ENCODE results near the gene MCEE.
"Not testable (repeated sequence)": the region's sequence is repeated elsewhere in the genome, so short reads cannot be mapped to it uniquely, and the experiment has no call there.

MCEE gene

DNA sequence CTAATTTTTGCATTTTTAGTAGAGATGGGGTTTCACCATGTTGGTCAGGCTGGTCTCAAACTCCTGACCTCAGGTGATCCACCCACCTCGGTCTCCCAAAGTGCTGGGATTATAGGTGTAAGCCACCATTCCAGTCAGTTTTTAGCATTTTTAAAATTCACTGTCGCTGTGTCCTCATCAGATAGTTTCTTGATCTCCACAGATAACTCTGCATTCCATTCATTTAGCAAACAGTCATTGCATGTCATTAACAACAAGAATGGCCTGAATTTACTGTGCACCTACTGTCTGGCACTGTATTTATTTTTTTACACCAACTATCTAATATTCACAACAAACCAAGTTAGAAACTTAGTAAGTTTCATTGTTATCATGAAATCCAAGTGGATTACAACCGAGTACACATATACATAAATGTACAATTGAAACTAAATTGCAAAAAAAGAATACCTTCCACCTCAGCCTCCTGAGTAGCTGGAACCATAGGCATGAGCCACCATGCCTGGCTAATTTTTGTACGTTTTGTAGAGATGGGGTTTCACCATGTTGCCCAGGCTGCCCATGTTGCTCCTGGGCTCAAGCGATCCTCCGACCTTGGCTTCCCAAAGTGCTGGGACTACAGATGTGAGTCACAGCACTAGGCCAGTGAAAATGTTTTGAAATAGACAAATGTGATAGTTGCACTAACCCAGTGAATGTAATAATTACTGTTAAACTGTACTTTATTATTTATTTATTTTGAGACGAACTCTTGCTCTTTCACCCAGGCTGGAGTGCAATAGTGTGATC lies 4.3 kb downstream of the MCEE start:
- no peak for DNase-seq

DNA sequence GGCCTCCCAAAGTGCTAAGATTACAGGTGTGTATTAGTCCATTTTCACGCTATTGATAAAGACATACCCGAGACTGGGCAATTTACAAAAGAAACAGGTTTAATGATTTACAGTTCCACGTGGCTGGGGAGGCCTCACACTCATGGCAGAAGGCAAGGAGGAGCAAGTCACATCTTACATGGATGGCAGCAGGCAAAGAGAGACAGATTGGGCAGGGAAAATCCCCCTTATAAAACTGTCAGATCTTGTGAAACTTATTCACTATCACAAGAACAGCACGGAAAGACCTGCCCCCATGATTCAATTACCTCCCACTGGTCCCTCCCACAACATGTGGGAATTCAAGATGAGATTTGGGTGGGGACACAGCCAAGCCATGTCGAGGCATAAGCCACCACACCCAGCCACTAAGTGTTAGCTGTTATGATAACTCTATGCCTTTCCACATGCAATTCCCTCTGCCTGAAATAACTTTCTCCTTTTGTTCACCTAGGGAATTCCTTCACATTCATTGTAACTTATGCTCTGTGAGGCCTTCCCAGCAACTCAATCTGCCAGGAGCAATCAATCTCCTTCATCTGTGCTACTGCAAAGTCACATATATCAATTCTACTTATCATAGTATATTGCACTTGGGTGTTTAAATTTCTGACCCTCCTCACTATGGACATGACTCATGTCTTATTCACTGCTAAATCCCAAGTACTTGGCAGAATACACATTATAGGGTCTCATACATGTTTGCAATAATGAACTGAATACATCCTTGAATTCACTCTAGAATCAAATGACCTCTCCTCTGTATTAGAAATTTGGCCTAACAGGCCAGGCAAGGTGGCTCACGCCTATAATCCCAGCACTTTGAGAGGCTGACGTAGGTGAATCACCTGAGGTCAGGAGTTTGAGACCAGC lies 7.4 kb downstream of the MCEE start:
- peak; percentile 24 for DNase-seq

DNA sequence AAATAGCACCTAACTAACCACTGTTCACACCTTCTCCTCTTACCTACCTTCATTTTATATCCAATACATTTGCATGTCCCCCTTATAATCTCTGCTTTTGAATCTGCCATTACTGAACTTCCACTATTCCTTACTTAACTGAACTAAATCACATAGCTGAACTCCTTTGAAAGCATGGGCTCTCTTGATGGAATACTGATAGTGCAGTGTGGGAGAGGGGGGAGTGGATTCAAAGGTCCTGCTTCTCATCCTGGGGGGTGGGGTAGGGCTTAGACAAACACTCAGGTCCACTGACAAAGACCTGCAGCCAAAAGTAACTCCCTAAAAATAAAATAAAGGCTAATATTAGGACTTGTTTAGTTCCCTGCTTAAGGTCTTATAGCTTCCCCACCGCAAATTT lies 8.6 kb downstream of the MCEE start:
- DNase-seq: no peak

DNA sequence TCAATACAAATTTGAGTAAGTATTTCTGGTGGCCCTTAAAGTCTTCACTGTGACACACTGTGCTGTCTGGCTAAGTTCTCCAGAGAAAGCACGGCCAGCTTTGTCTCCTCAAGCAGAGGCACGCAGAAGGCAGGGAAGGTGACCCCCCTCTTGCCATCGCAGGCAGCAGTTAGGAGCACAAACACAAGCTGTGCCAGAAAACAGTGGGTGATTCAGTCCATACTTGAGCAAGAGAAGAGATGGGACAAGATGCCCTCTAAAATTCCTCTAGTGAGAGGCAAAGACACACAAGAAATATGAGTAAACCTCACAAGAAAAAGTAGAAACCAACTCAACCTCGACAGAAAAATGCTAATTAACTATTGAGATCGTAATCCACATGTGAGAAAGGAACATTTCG lies 9.8 kb downstream of the MCEE start:
- DNase-seq: no peak

DNA sequence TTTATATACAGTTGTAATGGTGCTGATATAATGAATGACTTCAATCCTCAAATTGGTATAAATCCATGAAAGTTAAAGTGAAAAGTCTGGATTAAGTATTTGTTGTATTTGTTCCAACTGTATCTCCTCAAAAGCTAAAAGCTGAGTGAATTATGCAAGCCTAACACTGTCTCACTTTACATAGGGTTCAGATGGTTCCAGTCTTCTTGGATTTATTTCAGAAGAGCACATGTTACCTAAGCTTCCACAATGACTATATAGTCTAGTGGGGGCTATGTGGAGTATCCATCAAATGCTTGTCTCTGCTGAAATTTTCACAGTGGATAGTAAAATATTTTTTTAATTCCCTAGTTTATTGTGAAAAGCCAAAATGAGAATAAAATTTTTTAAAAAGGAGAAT lies 13.0 kb downstream of the MCEE start:
- DNase-seq: no peak

DNA sequence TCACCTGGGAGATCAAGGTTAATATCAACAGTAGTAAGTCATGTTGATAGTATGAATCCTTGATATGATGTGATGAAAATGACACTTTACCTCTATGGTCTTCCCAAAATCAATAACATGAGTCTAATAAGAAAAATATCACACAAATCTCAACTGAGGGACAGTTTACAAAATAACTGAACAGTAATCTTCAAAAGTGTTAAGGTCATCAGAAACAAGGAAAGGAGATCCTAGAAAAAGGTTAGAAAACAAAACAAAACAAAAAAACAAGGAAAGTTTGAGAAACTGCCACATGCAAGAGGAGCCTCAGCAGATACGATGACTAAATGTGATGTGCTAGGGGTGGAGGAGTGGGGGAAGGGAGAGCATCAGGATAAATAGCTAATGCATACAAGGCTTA lies 16.2 kb downstream of the MCEE start:
- no peak for DNase-seq

DNA sequence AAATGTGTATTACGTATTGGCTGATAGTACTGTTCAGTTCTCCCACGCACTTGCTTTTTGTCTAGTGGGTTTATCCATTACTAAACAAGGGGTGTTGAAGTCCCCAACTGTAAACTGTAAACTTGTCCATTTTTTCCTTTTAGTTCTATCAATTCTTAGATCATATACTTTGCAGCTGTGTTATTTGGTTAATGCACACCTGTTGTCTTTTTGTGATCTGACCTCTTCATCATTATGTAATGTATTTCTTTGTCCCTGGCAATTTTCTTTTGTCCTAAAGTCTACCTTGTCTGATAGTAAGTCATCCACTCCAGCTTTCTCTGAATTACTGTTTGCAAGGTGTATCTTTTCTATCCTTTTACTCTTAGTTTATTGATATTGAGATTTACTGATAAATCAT lies 21.9 kb downstream of the MCEE start:
- no peak for DNase-seq

DNA sequence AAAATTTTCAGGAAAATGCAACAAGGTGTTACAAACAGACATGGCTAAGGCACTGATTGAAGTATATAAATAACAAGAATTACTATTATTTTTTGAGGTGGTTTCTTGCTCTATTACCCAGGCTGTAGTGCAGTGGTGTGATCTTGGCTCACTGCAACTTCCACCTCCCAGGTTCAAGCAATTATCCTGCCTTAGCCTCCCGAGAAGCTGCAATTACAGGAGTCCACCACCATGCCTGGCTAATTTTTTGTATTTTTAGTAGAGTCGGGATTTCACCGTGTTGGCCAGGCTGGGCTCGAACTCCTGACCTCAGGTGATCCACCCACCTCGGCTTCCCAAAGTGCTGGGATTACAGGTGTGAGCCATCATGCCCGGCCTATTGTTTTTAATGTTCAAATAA lies 23.6 kb downstream of the MCEE start:
- DNase-seq: not testable (repeated sequence)

DNA sequence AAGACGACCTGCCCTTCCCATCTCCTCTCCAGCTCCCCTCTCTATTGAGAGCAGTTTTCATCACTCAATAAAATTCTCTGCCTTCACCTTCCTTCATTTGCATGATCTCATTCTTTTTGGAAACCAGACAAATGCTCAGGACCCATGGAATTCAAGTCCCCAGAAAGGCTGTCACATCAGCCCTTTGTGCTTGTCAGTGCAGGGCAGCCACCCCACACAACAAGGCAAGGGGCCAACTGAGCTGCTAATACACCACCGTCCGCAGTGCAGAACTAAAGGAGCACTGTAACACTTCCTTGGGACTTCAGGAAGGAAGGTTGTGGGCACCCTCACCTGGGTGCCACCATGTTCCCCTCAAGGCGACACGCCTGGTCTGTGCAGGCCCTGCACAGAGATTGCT lies 26.2 kb downstream of the MCEE start:
- DNase-seq: no peak

DNA sequence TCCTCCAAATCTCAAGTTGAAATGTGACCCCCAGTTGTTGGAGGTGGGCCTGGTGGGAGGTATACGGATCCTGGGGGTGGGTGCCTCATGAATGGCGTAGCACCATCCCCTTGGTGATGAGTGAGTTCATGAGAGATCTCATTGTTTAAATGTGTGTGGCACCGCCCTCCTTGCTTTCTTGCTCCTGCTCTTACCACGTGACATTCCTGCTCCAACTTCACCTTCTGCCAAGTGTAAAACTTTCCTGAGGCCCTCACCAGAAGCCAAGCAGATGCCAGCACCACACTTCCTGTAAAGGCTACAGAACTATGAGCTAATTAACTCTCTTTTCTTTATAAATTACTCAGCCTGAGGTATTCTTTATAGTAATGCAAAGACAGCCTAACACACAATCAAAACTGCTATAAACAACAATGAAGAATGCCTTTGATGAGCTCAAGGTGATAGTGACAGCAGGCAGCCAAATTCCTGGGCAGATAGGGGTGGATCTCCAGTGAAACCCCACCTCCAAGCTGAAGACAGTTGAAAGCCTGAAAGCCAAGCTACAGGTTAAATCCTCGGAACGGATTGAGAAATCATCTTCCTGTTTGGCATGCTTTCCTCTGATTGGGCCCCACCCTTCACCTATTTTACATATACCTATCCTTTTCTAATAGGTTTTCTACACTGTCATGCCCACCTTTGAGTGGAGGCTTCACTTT lies 26.9 kb downstream of the MCEE start:
- no peak for DNase-seq

DNA sequence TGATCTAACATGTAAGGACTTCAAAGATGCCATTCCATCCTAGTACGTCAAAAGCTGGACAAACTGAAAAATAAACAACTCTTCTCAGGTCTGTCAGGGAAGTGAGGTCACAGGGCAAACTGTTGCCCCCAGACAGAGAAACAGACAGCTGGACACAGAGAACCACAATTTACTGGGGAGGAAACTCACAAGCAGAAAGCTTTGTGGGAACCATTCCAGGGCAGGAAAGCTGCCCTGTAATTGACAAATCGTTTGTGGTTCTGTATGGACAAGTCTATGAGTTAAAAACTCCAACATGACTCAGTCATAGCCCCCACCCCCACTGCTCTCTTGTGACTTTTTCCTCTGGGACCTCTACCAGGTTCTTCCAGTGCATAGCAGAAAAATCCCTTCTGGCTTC lies 28.4 kb downstream of the MCEE start:
- DNase-seq: peak; percentile 92

DNA sequence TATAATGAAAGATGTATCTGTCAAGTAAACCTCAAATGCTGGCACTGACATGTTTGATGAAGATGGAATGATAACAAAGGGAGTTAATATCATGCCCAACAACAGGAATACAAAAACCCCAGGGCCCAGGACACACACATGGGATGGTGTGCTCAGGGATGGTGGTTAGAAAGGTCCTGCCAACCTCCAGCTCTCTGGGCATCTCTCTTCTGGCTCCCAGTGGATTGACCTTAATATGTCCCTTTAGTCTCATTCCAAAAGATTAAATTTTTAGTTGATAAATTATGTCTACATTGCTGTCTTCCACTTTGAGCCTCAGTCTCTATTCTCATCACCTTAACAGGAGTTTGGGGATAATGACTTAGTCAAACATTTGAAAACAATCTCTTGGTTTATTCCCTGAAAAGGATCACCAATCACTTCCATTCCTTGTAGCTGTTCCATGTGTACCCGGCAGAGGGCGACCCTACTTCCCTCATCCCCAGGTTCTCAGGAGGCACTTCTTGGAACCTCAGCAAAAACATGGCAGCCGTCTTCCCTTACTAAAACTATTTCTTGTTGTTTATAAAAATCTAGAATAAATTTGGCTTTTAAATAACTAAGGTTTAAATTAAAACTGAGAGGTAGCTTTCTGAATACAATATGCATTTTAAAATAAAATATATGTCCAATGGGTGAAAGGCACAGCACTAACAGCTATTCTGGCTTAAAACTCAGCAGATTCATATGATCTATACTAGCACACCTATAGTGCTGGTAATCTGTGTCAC lies 29.6 kb downstream of the MCEE start:
- peak; percentile 59 for DNase-seq

DNA sequence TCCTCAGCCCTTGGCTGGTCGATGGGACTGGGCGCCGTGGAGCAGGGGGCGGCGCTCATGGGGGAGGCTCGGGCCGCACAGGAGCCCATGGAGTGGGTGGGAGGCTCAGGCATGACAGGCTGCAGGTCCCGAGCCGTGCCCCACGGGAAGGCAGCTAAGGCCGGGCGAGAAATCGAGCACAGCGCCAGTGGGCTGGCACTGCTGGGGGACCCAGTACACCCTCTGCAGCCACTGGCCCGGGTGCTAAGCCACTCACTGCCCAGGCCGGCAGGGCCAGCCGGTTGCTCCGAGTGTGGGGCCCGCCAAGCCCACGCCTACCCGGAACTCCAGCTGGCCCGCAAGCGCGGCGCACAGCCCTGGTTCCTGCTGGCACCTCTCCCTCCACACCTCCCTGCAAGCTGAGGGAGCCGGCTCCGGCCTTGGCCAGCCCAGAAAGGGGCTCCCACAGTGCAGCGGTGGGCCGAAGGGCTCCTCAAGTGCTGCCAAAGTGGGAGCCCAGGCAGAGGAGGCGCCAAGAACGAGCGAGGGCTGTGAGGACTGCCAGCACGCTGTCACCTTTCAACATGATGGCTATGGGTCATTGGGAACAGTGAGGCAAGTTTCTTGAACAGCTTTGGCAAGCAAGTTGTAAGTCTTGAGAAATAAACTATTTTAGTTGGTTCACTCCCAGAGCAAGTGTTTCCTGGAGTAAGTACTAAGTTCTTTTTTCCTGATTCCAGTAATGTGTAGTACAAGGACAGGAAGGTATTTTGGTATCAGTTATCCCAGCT lies 37.4 kb downstream of the MCEE start:
- DNase-seq: not testable (repeated sequence)

DNA sequence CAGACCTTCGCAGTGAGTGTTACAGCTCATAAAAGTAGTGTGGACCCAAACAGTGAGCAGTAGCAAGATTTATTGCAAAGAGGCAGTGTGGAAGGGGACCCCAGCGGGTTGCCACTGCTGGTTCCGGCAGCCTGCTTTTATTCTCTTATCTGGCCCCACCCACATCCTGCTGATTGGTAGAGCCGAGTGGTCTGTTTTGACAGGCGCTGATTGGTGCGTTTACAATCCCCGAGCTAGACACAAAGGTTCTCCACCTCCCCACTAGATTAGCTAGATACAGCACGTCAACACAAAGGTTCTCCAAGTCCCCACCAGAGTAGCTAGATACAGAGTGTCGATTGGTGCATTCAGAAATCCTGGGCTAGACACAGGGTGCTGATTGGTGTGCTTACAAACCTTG lies 38.2 kb downstream of the MCEE start:
- DNase-seq: not testable (repeated sequence)

DNA sequence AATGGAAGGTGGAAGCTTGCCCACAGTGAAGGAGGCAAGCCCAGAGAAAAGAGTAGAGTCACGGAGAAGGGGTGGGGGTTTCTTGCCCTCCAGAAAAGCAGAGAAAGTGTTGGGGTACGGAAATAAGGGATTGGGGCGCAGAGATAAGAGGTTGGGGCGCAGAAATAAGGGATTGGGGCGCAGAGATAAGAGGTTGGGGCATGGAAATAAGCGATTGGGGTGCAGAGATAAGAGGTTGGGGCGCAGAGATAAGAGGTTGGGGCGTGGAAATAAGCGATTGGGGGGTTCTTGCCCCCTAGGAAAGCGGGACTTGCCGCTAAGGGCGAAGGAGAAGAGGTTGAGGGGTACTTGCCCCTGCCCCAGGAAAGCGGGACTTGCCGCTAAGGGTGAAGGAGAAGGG lies 40.6 kb downstream of the MCEE start:
- DNase-seq: not testable (repeated sequence)

DNA sequence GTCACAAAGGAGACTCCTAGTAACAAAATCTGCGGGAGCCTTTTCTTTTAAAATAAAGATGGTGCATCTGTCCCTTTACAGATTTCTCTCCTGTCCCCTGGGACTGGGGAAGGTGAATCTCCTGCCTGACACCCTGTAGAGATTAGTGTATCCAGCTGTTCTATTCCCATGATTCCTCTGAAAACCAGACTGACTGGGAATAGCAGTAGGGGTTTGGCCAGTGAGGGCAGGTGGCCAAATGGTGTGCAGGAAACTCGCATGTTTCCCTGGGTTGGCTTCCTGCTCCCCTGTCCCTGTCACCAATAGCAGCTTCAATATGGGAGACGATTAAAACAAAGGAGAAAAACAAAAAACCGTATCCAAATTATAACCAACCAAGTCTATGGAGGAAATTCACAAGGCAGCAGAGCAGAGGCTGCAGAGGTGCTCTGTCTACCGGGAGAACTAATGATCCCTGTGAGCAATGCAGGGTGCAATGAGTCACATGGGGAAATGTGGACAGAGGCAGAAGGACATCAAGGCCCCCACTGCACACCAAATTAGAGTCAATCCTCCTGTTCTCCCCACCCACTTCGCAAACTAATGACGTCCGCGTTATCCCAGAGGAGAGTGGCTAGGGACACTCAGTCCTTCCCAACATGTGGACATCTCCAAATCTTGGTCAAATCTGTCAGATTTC lies 44.6 kb downstream of the MCEE start:
- DNase-seq: not testable (repeated sequence)

DNA sequence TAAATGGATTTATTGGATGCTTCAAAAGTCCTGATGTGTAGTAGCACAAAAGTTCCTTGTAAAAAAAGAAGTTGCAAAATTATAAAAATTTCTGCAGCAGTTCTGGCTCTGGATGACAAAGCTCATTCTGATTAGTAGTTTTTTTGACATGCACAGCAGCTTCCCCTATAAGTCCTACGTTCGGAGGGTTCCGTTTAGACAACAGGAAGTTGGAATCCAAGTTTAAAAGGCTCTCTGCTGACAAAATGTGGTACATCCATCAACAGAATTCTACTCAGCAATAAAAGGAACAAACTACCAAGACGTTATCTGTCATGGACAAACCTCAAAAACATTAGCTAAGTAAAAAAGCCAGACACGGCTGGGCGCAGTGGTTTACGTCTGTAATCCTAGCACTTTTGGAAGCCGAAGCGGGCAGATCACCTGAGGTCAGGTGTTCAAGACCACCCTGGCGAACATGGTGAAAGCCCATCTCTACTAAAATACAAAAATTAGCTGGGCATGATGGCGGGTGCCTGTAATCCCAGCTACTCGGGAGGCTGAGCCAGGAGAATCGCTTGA lies 46.2 kb downstream of the MCEE start:
- not testable (repeated sequence) for DNase-seq

DNA sequence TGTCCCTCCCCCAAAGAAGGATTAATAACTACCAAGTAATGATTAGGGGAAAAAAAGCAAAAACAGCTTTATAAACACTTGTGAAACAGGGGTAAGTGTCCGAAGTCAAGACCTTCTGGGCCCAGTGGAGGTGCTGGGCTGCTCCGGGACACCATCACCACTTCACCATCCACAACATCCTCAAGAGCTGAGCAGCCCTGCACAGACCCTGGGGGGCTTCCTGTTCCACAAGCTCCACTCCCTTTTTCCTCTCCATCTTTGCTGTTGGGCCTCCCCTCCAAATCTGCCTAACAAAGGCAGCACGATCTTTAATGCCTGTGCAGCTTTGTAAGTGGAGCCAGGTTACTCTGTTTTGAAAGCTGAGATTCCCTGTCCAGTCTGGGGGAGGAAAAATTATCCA lies 46.7 kb downstream of the MCEE start:
- not testable (repeated sequence) for DNase-seq

DNA sequence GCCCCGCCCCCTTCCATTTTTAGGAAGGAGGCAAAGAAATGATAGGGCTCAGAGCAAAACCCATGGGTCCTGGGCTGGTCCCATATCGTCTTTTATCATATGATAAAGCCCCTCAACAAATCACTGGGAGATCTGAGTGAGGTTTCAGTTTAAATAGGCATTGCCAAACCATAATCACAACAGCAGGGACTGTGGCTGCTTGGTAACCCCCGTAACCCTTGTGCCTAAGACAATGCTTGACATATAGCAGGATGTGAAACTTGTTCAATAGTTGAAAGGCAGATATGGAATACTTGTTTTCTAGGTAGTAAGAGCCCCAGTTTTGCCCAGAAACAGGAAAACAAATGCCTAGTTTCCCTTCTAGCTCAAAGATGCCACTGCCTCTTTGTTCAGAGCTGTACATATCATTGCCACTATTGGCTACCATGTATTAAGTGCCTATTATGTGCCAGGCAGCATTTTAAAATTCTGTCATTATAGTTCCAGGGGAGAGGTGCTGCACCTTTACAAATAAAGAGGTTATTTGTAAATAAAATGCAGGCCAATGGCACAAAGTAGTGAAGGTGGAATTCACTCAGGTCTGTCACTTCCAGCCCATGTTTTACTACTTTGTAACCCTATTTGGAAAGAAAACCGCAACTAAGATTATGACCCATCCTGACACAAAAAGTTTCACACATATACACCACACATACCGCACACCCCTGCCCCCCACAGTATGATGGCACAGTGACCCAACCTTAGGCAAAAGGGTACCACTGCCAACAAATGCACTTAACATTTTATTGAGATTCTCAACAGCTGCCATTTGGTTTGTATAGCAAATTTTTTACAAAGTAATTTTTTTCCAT lies 47.4 kb downstream of the MCEE start:
- DNase-seq: no peak

DNA sequence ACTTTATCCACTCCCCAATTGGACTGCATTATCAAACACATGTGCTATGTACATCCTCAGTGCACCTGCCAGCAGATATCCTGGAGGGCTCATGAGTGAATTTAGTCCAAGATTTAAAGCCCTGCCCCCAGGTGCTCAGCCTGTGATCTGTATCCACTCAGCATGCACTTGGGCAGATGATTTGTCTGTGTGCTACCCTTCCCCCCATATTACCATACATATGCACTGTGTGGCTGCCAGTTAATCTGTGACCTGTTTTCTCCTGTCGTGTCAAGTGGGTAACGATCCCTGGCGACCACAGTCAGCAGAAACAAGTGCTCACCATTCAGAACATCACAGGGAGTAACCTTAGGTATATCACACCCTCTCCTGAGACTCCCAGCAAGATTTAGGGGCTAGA lies 51.4 kb downstream of the MCEE start:
- no peak for DNase-seq
